KOPT-K1 (cell line): ENCODE measurements around the gene FAM221B.

Experiments
- H3K27ac ChIP-seq: fragments of 200-600 bp; sonication (generic); 2 replicates; pipeline ENCODE4 v1.5.1; 2016; ENCODE audit warnings: antibody characterized with exemption, mild to moderate bottlenecking, low read depth, low read length; ENCODE audit not compliant: poor library complexity, severe bottlenecking
- H3K36me3 ChIP-seq: fragments of 200-600 bp; sonication (generic); 2 replicates; pipeline ENCODE4 v1.5.1; 2017; ENCODE audit warnings: antibody characterized with exemption, mild to moderate bottlenecking, low read length, moderate library complexity; ENCODE audit not compliant: insufficient read depth
- H3K9me3 ChIP-seq: fragments of 200-600 bp; sonication (generic); 2 replicates; pipeline ENCODE4 v1.5.1; 2017; ENCODE audit warnings: antibody characterized with exemption, low read length, mild to moderate bottlenecking; ENCODE audit not compliant: insufficient read depth, poor library complexity, severe bottlenecking

FAM221B gene

DNA sequence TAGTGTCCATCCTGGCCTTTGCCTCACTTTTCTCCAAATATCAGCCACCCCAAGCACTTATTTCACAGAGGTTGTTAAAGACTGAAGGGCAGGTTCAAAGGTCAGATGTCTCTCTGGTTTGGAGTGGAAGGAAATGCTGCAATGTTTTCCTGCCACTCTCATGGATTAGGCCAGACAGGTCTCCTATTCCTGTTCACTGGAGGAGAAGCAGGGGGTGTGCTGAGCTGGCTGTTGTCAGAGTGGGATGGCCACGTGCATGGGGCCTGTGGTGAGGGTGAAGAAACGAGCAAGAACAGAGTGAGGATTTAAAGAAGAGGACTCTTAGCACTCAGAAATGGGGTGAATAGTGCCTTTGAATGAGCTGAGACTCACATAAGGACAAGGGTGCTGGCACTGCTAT lies 7.2 kb upstream of the FAM221B start:
- Histone ChIP-seq H3K36me3 (no peaks in the 10 kb centered on the region), H3K9me3 (no peaks in the 10 kb centered on the region), H3K27ac (no peak overlapping the region)

DNA sequence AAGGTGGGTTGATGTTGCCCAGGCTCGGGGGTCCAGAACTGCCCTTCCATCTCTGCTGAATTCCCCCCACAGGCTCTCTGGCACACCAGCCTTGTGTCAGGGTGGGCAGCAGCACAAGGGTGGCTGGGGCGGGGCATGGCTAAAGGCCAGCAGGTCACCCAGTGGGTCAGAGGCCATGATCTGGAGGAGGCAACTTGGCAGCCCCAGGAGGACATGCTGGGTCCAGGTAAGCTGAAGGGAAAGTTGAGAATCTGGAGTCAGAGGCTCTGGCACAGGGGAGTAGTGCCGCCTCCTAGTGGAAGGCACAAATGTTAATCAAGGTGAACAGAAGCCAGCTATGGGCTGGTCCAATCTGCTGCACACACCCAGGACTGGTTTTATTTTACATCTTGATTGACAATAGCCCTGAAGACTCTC lies 6.7 kb upstream of the FAM221B start:
- H3K27ac ChIP-seq: no peak overlapping the region

DNA sequence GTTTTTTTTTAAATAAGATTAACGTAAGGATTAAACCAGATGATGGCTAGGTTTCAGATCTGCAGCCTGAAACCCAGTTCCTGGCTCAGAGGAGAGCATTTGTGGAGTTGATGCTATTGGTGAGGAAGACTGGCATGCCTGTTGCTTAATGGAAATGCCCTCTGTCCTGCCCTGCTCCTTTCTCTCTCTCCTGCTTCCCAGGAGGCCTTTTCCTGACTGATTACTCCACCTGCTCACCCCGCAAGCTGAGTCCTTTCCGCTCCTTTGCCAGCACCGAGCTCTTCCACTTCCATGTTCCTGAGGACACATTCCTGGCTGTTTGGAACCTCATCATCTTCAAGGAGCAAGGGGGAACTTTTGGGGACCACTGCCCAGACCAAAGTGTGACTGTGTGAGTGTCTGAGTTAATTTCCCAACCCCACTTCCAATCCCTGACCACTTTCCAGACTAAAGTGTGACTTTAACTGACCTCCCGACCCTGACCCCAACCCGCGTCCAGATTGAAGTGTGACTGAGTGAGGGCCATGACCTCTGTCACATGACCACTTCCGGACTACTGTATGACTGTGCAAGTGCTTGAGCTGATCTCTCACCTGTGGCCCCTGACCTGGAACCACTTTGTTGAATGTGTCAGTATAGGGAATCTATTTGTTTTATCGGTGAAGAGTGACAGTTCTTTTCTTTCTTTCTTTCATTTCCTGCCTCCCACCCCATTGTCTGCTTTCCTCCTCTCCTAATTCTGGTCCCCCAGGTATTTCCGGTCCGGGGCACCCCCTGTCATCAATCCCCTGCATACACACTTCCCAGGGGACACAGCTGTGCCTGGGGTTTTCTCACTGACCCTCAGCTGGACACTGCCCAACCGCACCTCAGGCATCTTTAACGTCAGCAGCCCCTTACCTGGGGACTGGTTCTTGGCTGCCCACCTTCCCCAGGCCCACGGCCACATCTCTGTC lies 6.0 kb upstream of the FAM221B start:
- Histone ChIP-seq H3K27ac (no peak overlapping the region), H3K36me3 (no peaks in the 10 kb centered on the region), H3K9me3 (no peaks in the 10 kb centered on the region)

More for the DNA sequence above, 6.7 kb upstream of the FAM221B start:
- H3K36me3 ChIP-seq: no peaks in the 10 kb centered on the region
- no peaks in the 10 kb centered on the region for H3K9me3 ChIP-seq

DNA sequence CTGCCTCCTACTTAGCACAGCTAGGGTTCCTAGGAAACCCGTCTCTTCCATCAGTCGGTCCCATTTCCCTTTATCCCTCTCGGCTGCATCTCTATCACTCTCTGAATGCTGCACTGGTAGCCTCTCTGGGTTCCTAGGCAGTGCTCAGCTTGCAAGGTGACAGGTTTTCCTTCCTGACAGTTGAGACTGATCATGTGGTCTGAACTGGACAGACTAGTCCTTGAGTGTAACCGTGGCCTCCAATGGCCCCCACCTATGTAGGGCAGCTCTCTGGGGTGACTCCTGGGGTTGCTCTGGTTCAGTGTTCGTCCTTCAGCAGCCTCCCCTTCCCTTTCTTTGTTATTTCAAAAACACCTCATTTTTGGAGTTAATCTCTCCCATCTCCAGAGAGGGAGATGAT lies 4.3 kb upstream of the FAM221B start:
- no peaks in the 10 kb centered on the region for H3K9me3 ChIP-seq
- H3K36me3 ChIP-seq: no peaks in the 10 kb centered on the region
- H3K27ac ChIP-seq: no peak overlapping the region

DNA sequence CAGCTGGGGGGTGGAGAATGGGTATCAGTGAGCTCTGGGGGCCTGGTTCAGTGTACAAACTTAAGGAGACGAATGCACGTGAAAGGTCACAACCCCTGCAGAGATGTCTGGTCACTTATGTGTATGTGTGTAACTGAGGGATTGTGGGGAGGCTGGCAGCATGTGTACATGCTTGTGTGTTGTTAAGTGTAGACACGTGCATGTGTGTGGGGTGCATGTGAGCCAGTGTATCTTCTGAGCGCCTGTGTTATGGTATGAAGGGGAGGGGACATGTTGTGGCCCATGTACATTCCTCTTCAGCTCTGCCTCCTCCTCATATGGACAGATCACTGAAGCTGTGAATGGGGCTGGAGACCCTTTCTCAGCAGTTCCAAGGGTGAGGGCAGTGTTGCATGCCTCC lies 2.5 kb upstream of the FAM221B start:
- Histone ChIP-seq H3K27ac (no peak overlapping the region), H3K36me3 (no peaks in the 10 kb centered on the region), H3K9me3 (no peaks in the 10 kb centered on the region)

DNA sequence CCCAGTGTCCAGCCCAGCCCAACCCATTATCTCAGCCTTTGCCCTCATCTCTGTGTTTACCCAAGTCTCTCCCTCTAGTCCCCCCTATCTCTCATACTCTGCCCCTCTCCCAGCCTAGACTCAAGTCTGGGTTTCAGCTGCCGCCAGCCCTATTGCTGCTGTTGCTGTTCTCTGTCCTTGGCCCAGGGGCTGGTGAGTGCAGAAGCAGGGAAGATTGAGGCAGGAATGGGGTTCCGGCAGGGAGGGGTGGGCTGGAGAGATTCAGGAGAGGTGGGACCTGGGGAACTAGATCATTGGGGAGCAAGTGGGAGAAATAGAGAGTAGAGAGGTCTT lies 1.2 kb upstream of the FAM221B start:
- Histone ChIP-seq H3K27ac (peak overlapping the region; percentile 48), H3K9me3 (no peaks in the 10 kb centered on the region), H3K36me3 (no peaks in the 10 kb centered on the region)

DNA sequence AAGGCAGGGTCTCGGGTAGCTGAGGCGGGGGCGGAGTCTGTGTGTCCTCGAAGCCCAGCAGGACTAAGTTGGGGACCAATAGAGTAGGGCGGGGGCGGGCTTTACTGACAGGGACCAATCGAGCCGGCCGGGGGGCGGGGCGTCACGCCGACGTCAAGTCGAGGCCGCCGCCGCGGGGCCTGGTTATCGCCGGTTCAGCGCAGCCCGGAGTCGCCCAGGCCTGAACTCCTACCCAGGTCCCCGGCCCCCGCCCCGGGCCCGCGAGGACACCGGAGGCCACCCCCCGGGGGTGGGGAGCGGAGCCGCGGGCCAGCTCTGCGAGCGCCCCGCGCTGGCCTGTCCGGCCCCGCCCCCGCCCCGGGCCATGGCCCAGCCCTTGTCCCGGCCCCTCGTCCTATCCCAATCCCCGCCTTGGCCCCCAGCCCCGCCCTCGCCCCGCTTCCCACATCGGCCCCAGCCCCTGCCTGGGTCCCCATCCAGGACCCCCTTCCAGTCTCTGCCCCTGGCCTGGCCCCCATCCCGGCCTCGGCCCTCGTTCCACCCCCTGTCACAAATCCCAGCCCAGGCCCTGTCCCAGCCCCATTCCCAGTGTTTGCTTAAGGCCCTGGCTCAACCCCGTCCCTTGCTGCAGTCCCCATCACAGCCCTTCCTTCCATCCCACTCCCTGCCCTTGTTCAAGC lies 692 bp upstream of the FAM221B start, which contains the start of gene TMEM8B:
TMEM8B (plus strand) TSS at position 145 of the 680 bp plus-strand sequence; CDS start at position 365, 220 bp downstream.
- Histone ChIP-seq H3K27ac (peak within 1 kb of the TSS; percentile 48), H3K36me3 (no peaks in the 10 kb centered on the region), H3K9me3 (no peaks in the 10 kb centered on the region)

DNA sequence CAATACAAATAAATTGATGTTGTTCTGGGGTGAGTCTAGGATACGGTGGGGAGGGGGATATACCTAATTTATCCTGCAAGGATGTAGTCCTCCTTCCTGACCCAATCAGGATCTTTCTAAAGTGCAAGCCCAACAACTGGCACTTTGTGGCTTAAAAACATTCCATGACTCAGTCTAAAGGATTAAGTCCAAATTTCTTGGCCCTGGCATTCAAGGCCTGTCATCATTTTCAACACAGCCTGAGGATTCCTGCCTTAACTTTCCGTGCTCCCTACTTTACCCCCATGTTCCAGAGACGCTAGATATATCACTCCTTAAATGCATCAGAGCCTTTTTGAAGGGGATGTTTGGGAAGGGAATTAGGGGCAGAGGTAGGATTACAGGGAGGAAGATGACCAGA lies 1.0 kb downstream of the FAM221B start:
- Histone ChIP-seq H3K36me3 (no peaks in the 10 kb centered on the region), H3K9me3 (no peaks in the 10 kb centered on the region), H3K27ac (no peak overlapping the region)

DNA sequence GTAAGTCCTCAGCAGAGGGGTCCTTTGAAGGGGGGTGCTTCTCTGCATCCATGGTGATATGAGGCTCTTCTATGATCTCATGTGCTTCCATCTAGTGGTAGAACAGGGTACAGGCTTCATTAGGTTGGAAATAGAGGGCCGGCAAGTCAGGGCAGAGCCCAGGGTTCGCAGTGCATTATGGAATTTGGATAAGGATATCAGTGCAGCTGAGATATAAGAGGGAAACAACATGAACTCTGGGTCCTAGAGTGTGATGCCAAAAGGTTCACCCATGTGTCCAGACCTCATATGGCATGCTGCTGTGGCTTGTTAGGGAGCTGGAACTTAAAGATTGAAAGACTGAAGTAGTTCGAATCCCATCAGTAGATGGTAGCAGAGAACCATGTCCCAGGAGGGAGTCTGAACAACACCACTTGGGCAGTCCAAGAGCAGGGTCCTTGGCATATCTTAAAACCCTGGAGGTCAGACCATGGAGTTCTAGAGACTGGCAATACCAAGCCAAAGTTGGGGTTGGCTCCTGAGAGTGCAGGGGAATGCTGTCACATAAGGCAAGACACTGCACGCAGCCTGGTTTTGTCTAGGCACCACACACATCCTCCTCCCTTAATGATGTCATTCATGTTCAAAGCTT lies 2.3 kb downstream of the FAM221B start:
- H3K27ac ChIP-seq: no peak overlapping the region
- no peaks in the 10 kb centered on the region for H3K36me3 ChIP-seq
- no peaks in the 10 kb centered on the region for H3K9me3 ChIP-seq

DNA sequence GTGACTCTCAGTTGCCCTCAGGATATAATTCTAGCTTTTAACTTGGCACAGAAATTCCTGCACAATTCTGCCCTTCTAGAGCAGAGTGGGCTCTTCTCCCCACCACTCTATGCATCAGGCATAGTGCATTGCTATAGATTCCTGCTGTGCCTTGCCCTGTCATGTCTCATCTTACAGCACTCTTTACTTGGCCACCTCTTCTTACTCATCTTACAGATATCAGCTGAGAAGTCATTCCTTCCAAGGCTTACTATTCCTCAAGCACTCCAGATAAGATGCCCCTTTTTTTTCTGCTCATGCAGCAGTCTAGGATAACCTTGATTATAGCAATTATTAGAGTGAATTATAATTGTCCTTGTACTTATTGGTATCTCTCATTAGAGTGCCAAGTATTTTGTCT lies 5.6 kb downstream of the FAM221B start:
- H3K36me3 ChIP-seq: no peaks in the 10 kb centered on the region
- no peaks in the 10 kb centered on the region for H3K9me3 ChIP-seq
- no peak overlapping the region for H3K27ac ChIP-seq

DNA sequence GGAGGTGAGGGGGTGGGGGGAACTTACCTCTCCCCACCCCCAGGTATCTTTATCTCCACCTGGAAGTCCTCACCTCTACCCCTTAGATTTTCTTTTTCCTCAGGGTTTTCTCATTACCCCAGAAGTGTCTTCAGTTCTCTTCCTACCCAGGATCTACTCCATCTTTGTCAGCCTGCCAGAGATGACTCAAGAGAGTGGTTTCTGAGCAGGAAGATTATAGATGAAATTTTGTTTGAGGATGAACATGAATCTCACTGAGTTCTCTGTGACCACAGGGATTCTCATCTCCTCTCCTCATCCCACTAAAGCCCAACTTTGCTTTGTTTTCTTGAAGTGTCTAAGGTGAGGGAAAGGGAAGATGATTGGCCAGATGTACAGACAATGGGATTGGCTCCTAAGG lies 8.5 kb downstream of the FAM221B start:
- Histone ChIP-seq H3K36me3 (no peaks in the 10 kb centered on the region), H3K9me3 (no peaks in the 10 kb centered on the region)

DNA sequence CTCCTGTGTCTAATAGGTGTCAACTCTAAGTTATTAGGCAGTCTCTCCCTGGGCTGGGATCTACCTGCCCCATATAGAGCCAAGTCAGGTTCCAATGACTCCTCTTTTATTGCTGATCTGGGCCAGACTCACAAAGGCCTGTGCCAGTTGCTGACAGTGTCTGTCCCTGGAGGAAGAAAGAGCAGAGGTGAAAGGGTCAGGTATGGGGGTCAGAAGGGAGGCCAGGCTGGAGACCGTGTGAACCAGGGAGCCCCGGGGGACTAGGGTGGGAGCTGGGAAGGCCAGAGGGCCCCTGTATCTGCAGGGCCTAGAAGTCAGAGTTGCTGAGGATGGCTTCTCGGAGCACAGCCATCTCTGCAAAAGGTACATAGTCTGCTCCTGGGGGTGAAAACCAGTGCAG lies 10.2 kb downstream of the FAM221B start:
- Histone ChIP-seq H3K36me3 (no peaks in the 10 kb centered on the region), H3K27ac (no peak overlapping the region), H3K9me3 (no peaks in the 10 kb centered on the region)

More for the DNA sequence above, 8.5 kb downstream of the FAM221B start:
- H3K27ac ChIP-seq: no peak overlapping the region

DNA sequence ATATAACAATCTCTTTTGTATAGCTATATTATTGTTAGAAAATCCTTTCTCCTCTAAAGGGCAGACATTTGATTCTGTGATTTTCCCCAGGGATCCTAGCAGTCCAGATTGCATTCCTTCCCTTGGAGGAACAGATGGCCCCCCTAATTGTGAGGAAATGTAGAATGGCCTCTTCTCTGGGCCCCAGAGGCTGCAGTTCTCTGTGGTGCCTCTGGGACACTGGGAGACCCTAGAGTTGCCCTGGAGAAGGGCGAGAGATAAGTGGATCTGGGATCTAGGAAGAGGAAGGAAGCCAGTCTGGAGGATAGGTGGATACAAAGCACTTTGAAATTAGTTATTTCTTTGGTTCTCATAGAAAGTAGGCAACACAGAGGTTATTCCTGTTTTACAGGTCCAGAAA lies 11.8 kb downstream of the FAM221B start:
- no peaks in the 10 kb centered on the region for H3K9me3 ChIP-seq
- no peaks in the 10 kb centered on the region for H3K36me3 ChIP-seq
- no peak overlapping the region for H3K27ac ChIP-seq

DNA sequence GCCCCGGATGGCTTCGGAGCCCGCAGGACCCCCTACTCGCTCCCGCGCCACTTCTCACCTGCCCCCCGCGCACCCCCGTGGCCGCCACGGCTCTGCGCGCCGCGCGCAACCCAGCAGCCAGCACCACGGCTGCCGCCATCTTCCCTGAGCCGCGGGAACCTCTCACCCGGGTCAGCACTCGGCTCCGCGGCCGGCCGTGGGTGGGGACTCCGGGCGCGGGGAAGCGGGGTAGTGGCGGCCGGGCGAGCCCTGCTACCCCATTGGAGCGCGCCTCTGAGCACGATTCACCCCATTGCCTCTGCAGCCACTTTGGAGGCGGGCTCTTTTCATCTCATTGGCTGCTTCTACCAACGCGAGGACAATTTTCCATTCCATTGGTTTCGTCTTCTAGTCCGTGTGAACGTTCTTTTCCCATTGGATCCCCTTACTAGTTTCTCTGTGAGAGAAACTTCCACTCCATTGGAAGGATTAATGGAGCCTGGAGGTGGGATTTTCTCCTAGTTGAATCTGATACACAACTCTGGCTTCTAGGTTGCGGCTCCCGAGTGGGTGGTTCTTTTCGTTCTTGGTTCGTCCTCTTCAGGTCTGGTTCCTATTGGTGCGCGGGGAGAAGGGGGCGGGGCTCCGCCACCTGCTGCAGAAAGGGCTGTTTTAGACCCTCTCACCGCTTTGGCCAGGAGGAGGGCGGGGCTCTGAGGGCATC lies 13.5 kb downstream of the FAM221B start, which contains the start of gene HINT2:
HINT2 (minus strand) TSS at position 202 of the 703 bp plus-strand sequence; CDS start at position 139, 63 bp downstream.
- peak within 1 kb of the TSS; percentile 87 for H3K27ac ChIP-seq
- no peaks in the 10 kb centered on the region for H3K36me3 ChIP-seq
- no peaks in the 10 kb centered on the region for H3K9me3 ChIP-seq
